HepG2 (cell line): ENCODE data around the gene ADORA2B. TPM values are rescaled to one million over a fixed set of nuclear protein-coding genes. Genes with fewer than 3 reads are reported as not detected.
"Not testable (repeated sequence)": the region's sequence is repeated elsewhere in the genome, so short reads cannot be mapped to it uniquely, and the experiment has no call there.

Experiments
- ATAC-seq: fragments of 200-7000 bp; cut with Tn5 transposase; 3 replicates; pipeline ENCODE4 v1.9.1; 2020; ENCODE audit warnings: mild to moderate bottlenecking, moderate library complexity
- BruUV-seq: library from RNA; stranded (reverse); fragments of 400-500 nt; replicated peaks from 2 replicates; lab custom pipeline; 2021; lab: Mats Ljungman, UMichigan
- CTCF ChIA-PET: fragments of 300-600 bp; formaldehyde crosslinking; extraction: SDS; loops from one replicate; lab custom pipeline; 2021; ENCODE audit warnings: low total read pairs, inconsistent platforms, low intra/inter-chr PET ratio; lab: Yijun Ruan, JAX
- POLR2A ChIA-PET: fragments of 350-600 bp; sonication (Branson Sonifier 250); formaldehyde crosslinking; loops from one replicate; lab custom pipeline; 2020; ENCODE audit warnings: antibody characterized with exemption, inconsistent platforms; lab: Yijun Ruan, JAX
- DNase-seq: peaks from one replicate; pipeline ENCODE4 v3.0.0-alpha.2; 2015; ENCODE audit warnings: low spot score
- FAIRE-seq: peaks from 3 replicates; lab custom pipeline; 2011; peaks lifted over from hg19 to GRCh38; lab: Jason Lieb, UNC
- H2AFZ ChIP-seq: one replicate; pipeline ENCODE4 v1.6.1; 2011; ENCODE audit warnings: low read length, inconsistent platforms
- H3K27ac ChIP-seq: fragments of 300-600 bp; 3 replicates; pipeline ENCODE4 v1.8.0; 2011; ENCODE audit warnings: mixed run types, mild to moderate bottlenecking, mixed read lengths, low read length, inconsistent platforms; ENCODE audit not compliant: insufficient read depth; ENCODE audit errors: extremely low read length
- H3K27me3 ChIP-seq, 2 experiments: fragments of 200-600 bp in 1 of 2; 2 replicates in 1 of 2; 3 replicates in 1 of 2; pipeline versions ENCODE4 v1.6.0 to v1.8.0; 2011; ENCODE audit warnings: low read length in 2 of 2, mild to moderate bottlenecking in 2 of 2, moderate library complexity in 2 of 2, inconsistent platforms in 1 of 2; ENCODE audit not compliant: insufficient read depth in 2 of 2, control insufficient read depth in 1 of 2
- H3K36me3 ChIP-seq, 2 experiments: fragments of 200-600 bp in 1 of 2; replicated peaks in 1 of 2; 2 replicates in 1 of 2; 3 replicates in 1 of 2; pipeline versions ENCODE4 v1.5.1 to v1.8.0; 2011; ENCODE audit warnings: low read length in 2 of 2, inconsistent platforms in 1 of 2; ENCODE audit not compliant: insufficient read depth in 2 of 2, control insufficient read depth in 1 of 2
- H3K4me1 ChIP-seq: 2 replicates; pipeline ENCODE4 v1.5.1; 2012; ENCODE audit warnings: low read length, inconsistent platforms; ENCODE audit not compliant: insufficient read depth
- H3K4me2 ChIP-seq: 2 replicates; pipeline ENCODE4 v1.6.0; 2011; ENCODE audit warnings: low read depth, low read length, inconsistent platforms
- H3K4me3 ChIP-seq, 3 experiments: fragments of 200-600 bp in 1 of 3; sonication (generic), shearing (Covaris generic) in 1 of 3; replicated peaks in 1 of 3; 2 replicates each; pipeline ENCODE4 v1.5.1; 2011 to 2016; ENCODE audit warnings: low read length in 3 of 3, inconsistent platforms in 2 of 3, low read depth in 2 of 3, mild to moderate bottlenecking in 2 of 3, control low read depth in 1 of 3, mixed read lengths in 1 of 3; ENCODE audit not compliant: insufficient read depth in 1 of 3
- H3K79me2 ChIP-seq: one replicate; pipeline ENCODE4 v1.6.1; 2011; ENCODE audit warnings: low read length, inconsistent platforms; ENCODE audit not compliant: insufficient read depth
- H3K9ac ChIP-seq: 2 replicates; pipeline ENCODE4 v1.6.0; 2011; ENCODE audit warnings: mild to moderate bottlenecking, low read depth, low read length, inconsistent platforms; ENCODE audit not compliant: insufficient read depth
- H3K9me3 ChIP-seq: 2 replicates; pipeline ENCODE4 v1.5.1; 2012; ENCODE audit warnings: mild to moderate bottlenecking, low read length
- H4K20me1 ChIP-seq: 2 replicates; pipeline ENCODE4 v1.6.0; 2011; ENCODE audit warnings: inconsistent platforms, mild to moderate bottlenecking, low read length, moderate library complexity; ENCODE audit not compliant: insufficient read depth
- NCOA1 ChIP-seq: sonication (generic); formaldehyde crosslinking; IDR thresholded peaks from 2 replicates; pipeline ENCODE4 v1.9.0; 2021; ENCODE audit warnings: missing genetic modification reagents
- PLRG1 ChIP-seq: fragments of 450-650 bp; conservative IDR thresholded peaks from 2 replicates; pipeline ENCODE4 v1.6.1; 2016
- ZNF256 ChIP-seq: sonication (generic); formaldehyde crosslinking; conservative IDR thresholded peaks from 2 replicates; pipeline ENCODE4 v1.4.0; 2020; ENCODE audit warnings: missing genetic modification reagents
- ZNF484 ChIP-seq: sonication (generic); formaldehyde crosslinking; IDR thresholded peaks from 2 replicates; pipeline ENCODE4 v1.5.1; 2020; ENCODE audit warnings: mild to moderate bottlenecking, low read depth, missing genetic modification reagents, borderline replicate concordance
- ZNF709 ChIP-seq: sonication (generic); formaldehyde crosslinking; IDR thresholded peaks from 2 replicates; pipeline ENCODE4 v1.5.0; 2020; ENCODE audit warnings: mild to moderate bottlenecking, missing genetic modification reagents
- ZNF777 ChIP-seq: sonication (generic); formaldehyde crosslinking; IDR thresholded peaks from 2 replicates; pipeline ENCODE4 v1.4.0; 2020; ENCODE audit warnings: missing genetic modification reagents
- WGBS: methylation state at CpG from one replicate; pipeline ENCODE4 v1.1.6; 2017; ENCODE audit warnings: low lambda C conversion rate; 5-methylcytosine and 5-hydroxymethylcytosine counted together
- in situ Hi-C: cut with HindIII; loops from 2 replicates; pipeline ENCODE4 v1.10.0; 2017; ENCODE audit warnings: low pct_unique_long_range_greater_than_20kb; ENCODE audit not compliant: extremely low pct_ligation_motif_present
- intact Hi-C: fragments of 100-400 bp; cut with micrococcal nuclease; formaldehyde crosslinking; loops from one replicate; pipeline ENCODE4 v1.10.0; 2022; ENCODE audit not compliant: unreplicated experiment
- polyA plus RNA-seq, 8 experiments: library from polyadenylated mRNA; depleted of rRNA in 3 of 8; stranded (reverse) in 7 of 8; unstranded in 1 of 8; fragments of >200 nt; fragmentation: Illumina TruSeq in 4 of 8; extraction: Trizol in 4 of 8; gene quantifications; 2 replicates each; pipeline versions ENCODE4 v1.2.1 to v1.2.3, GENCODE V29; 2011 to 2016; ENCODE audit warnings: low read depth in 4 of 8, missing spikeins in 1 of 8, mixed read lengths in 1 of 8; ENCODE audit not compliant: insufficient read depth in 1 of 8
- total RNA-seq, 5 experiments: library from RNA; depleted of rRNA; stranded (reverse); fragments of >200 nt; fragmentation: Illumina TruSeq; extraction: Trizol; gene quantifications; 2 replicates each; pipeline ENCODE4 v1.2.3, GENCODE V29; 2016; ENCODE audit warnings: low read depth in 1 of 5
- TF ChIP-seq, protein P1 (sequence below): sonication (generic); formaldehyde crosslinking; IDR thresholded peaks from 2 replicates; pipeline ENCODE4 v1.4.0; 2020; ENCODE audit warnings: mild to moderate bottlenecking, missing genetic modification reagents
- TF ChIP-seq, protein P2 (sequence below): sonication (generic); formaldehyde crosslinking; IDR thresholded peaks from 2 replicates; pipeline ENCODE4 v1.8.0; 2023; ENCODE audit warnings: mild to moderate bottlenecking, missing genetic modification reagents
- TF ChIP-seq, protein P3 (sequence below): sonication (generic); formaldehyde crosslinking; IDR thresholded peaks from 2 replicates; pipeline ENCODE4 v1.9.0; 2021; ENCODE audit warnings: missing genetic modification reagents, borderline replicate concordance
- TF ChIP-seq, protein P4 (sequence below): IDR thresholded peaks from 2 replicates; pipeline ENCODE4 v1.6.1; 2012; ENCODE audit warnings: inconsistent platforms
- TF ChIP-seq, protein P5 (sequence below): sonication (generic); formaldehyde crosslinking; conservative IDR thresholded peaks from 2 replicates; pipeline ENCODE4 v1.4.0; 2020; ENCODE audit warnings: mild to moderate bottlenecking, missing genetic modification reagents, moderate library complexity

Gene ADORA2B
- total and polyA plus RNA-seq, 2 of the 13 experiments (the other 11 are each of a cell fraction or from before 2014, with no cell fraction given): 10.4 to 20.0 TPM

DNA sequence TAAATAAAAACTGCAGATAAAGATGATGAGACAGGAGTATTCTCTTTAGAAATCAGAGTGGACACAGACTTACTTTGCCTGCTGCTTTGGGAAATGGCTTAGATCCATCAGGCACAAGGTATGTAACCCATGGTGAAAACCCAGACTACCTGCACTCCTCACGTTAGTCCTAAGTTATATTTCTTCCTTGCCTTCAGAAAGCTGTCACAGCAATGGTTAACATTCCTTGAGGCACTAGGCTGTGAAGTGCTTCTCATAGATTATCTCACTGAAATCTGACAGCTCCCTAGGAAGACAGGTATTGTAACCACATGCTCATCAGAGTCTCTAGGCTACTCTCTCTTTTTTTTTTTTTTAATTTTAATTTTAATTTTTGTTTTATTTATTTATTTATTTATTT lies 33.7 kb downstream of the ADORA2B start:
- H3K4me3 ChIP-seq: no peak overlapping the region
- H3K4me2 ChIP-seq: no peak overlapping the region
- intact Hi-C loops (no loop called here), in situ Hi-C loops (no loop called here)
- no peak for TF ChIP-seq ZNF709 (CRISPR knock-in tag)
- TF ChIP-seq, protein P1, sequence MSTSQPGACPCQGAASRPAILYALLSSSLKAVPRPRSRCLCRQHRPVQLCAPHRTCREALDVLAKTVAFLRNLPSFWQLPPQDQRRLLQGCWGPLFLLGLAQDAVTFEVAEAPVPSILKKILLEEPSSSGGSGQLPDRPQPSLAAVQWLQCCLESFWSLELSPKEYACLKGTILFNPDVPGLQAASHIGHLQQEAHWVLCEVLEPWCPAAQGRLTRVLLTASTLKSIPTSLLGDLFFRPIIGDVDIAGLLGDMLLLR (CRISPR knock-in tag): no peak
- no peak for TF ChIP-seq PLRG1
- TF ChIP-seq ZNF777 (CRISPR knock-in tag): no peak
- TF ChIP-seq, protein P2, sequence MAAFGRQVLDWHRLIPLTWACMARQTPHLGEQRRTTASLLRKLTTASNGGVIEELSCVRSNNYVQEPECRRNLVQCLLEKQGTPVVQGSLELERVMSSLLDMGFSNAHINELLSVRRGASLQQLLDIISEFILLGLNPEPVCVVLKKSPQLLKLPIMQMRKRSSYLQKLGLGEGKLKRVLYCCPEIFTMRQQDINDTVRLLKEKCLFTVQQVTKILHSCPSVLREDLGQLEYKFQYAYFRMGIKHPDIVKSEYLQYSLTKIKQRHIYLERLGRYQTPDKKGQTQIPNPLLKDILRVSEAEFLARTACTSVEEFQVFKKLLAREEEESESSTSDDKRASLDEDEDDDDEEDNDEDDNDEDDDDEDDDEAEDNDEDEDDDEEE (CRISPR knock-in tag): no peak
- TF ChIP-seq NCOA1: no peak
- no peak for TF ChIP-seq ZNF484 (CRISPR knock-in tag)
- TF ChIP-seq, protein P3, sequence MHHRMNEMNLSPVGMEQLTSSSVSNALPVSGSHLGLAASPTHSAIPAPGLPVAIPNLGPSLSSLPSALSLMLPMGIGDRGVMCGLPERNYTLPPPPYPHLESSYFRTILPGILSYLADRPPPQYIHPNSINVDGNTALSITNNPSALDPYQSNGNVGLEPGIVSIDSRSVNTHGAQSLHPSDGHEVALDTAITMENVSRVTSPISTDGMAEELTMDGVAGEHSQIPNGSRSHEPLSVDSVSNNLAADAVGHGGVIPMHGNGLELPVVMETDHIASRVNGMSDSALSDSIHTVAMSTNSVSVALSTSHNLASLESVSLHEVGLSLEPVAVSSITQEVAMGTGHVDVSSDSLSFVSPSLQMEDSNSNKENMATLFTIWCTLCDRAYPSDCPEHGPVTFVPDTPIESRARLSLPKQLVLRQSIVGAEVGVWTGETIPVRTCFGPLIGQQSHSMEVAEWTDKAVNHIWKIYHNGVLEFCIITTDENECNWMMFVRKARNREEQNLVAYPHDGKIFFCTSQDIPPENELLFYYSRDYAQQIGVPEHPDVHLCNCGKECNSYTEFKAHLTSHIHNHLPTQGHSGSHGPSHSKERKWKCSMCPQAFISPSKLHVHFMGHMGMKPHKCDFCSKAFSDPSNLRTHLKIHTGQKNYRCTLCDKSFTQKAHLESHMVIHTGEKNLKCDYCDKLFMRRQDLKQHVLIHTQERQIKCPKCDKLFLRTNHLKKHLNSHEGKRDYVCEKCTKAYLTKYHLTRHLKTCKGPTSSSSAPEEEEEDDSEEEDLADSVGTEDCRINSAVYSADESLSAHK (CRISPR knock-in tag): no peak
- TF ChIP-seq, protein P4, sequence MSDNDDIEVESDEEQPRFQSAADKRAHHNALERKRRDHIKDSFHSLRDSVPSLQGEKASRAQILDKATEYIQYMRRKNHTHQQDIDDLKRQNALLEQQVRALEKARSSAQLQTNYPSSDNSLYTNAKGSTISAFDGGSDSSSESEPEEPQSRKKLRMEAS: no peak
- TF ChIP-seq, protein P5, sequence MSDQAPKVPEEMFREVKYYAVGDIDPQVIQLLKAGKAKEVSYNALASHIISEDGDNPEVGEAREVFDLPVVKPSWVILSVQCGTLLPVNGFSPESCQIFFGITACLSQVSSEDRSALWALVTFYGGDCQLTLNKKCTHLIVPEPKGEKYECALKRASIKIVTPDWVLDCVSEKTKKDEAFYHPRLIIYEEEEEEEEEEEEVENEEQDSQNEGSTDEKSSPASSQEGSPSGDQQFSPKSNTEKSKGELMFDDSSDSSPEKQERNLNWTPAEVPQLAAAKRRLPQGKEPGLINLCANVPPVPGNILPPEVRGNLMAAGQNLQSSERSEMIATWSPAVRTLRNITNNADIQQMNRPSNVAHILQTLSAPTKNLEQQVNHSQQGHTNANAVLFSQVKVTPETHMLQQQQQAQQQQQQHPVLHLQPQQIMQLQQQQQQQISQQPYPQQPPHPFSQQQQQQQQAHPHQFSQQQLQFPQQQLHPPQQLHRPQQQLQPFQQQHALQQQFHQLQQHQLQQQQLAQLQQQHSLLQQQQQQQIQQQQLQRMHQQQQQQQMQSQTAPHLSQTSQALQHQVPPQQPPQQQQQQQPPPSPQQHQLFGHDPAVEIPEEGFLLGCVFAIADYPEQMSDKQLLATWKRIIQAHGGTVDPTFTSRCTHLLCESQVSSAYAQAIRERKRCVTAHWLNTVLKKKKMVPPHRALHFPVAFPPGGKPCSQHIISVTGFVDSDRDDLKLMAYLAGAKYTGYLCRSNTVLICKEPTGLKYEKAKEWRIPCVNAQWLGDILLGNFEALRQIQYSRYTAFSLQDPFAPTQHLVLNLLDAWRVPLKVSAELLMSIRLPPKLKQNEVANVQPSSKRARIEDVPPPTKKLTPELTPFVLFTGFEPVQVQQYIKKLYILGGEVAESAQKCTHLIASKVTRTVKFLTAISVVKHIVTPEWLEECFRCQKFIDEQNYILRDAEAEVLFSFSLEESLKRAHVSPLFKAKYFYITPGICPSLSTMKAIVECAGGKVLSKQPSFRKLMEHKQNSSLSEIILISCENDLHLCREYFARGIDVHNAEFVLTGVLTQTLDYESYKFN (CRISPR knock-in tag): no peak
- no peak for TF ChIP-seq ZNF256 (CRISPR knock-in tag)
- FAIRE-seq (no peak), ATAC-seq (no peak), DNase-seq (no peak)
- POLR2A ChIA-PET: no interaction called here
- H3K27me3 ChIP-seq: no peaks in the 10 kb centered on the region
- CTCF ChIA-PET: no interaction called here
- no peaks in the 10 kb centered on the region for H3K9me3 ChIP-seq
- no peaks in the 10 kb centered on the region for H3K79me2 ChIP-seq
- 100% methylated on average over 1 of the region's 1 CpG for WGBS
- H3K4me1 ChIP-seq: no peaks in the 10 kb centered on the region
- no peak overlapping the region for H2AFZ ChIP-seq
- H4K20me1 ChIP-seq: no peaks in the 10 kb centered on the region
- H3K27ac ChIP-seq: no peak overlapping the region
- no TSS peak for BruUV-seq
- H3K36me3 ChIP-seq: peaks cover 7 to 21% of the 10 kb centered on the region in 2 experiments; a peak in 4 of 5 replicates
- H3K9ac ChIP-seq: no peak overlapping the region

DNA sequence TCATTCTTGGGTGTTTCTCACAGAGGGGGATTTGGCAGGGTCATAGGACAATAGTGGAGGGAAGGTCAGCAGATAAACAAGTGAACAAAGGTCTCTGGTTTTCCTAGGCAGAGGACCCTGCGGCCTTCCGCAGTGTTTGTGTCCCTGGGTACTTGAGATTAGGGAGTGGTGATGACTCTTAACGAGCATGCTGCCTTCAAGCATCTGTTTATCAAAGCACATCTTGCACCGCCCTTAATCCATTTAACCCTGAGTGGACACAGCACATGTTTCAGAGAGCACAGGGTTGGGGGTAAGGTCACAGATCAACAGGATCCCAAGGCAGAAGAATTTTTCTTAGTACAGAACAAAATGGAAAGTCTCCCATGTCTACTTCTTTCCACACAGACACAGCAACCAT lies 34.1 kb downstream of the ADORA2B start:
- not testable (repeated sequence) for ATAC-seq

More for the DNA sequence above, 34.1 kb downstream of the ADORA2B start:
- BruUV-seq, H3K9me3 ChIP-seq, H2AFZ ChIP-seq, H3K4me1 ChIP-seq, H3K9ac ChIP-seq, FAIRE-seq, H3K27me3 ChIP-seq, H3K4me2 ChIP-seq, CTCF ChIA-PET, POLR2A ChIA-PET, H4K20me1 ChIP-seq, DNase-seq, in situ Hi-C loops, intact Hi-C loops, H3K4me3 ChIP-seq, H3K79me2 ChIP-seq, H3K27ac ChIP-seq: not testable (repeated sequence)
- peaks cover 7 to 21% of the 10 kb centered on the region in 2 experiments; a peak in 4 of 5 replicates for H3K36me3 ChIP-seq
- no CpG with 5 or more reads among the region's 4 CpGs for WGBS
